Measurements from ENCODE around the gene ENHO.

ENHO gene

DNA sequence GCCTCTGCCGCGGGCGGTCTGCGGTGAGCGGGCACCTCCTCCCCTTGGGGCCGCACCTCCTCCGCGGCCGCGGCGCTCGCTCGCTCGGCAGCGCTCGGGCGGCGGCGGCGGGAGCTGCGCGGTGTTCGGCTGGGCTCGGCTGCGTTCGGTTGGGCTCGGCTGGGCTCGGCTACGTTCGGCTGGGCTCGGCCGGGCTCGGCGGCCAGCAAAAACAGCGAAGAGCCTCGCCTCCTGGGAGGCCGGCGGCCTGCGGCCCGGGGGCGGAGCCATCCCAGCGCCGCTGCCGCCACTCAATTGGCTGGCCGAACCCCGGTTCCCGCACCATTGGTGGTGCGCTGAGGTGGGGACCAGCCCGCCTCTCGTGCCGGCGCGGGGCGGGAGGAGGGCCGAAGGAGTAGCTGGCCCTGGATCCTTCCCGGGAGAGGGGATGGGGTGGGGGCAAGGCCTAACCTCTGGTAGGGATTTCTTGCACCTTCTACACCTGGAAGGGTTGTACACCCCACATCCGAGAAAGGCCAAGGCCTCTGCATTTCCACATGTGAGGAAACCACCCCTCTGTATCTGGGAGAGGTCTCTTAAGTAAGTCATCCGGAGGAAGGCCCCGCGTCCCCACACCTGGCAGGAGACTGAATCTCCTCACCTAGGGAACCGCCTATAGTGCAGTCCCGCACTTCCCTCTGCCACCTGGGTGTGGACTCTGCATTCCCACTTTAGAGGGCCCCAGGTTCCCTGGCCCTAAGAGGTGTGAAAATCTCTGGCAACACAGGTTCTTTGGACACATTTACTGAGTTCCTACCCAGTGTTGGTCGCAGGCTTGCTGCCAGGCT is at the start of gene ENHO:
Gene ENHO (minus strand): TSS at position 20 of the 827 bp plus-strand sequence. CDS start 1,295 bp downstream, outside the sequence.
- DNase-seq: peak; percentile 89

DNA sequence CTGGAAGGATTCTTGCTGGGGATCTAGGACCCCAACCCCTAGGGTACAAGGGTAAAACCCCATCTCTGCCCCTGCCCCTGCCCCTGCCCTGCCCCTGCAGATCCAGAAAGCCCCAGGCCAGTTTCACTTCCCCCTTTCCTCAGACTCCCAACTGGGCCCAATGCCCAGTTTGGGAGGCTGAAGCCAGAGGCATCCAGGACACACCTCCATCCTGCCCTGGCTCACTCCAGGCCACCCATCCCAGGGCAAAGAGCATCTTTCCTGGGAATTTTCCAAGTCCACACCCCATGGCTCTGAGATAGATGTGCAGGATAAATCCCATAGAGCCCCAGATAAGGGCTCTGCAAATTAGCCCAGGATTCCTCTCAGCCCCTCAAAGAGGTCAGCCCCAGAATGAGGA is 49.3 kb upstream of the ENHO start:
- DNase-seq: no peak

GRCh38 chr9:34571481-34571810 is 48.7 kb upstream of the ENHO start:
- no peak for DNase-seq

GRCh38 chr9:34570809-34571480 is 48.2 kb upstream of the ENHO start:
- no peak for DNase-seq

- DNase-seq: no peak
These were observed 47.6 kb upstream of the ENHO start for GRCh38 chr9:34570376-34570775.

GRCh38 chr9:34568774-34569173 is 46.0 kb upstream of the ENHO start:
- no peak for DNase-seq

DNA sequence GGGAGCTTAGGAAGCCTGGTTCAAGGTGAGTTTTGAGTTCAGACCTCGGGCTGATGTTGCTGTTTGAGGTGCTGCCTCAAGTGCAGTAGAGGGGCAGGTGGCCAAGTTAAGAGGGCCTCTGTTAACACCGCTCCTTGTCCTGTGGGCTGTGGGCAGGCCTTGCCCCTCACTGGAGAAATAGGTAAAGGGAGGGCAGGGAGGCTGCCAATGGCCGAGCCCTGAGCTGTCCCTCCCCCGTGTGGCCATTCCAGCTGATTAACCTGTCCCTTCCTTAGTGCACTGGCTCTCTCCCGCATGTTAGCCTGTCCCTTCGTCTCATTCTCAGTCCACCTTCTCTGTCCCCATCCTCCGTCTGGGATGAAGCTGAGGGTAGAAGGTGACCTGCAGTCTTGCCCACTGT is 45.3 kb upstream of the ENHO start:
- DNase-seq: no peak

DNA sequence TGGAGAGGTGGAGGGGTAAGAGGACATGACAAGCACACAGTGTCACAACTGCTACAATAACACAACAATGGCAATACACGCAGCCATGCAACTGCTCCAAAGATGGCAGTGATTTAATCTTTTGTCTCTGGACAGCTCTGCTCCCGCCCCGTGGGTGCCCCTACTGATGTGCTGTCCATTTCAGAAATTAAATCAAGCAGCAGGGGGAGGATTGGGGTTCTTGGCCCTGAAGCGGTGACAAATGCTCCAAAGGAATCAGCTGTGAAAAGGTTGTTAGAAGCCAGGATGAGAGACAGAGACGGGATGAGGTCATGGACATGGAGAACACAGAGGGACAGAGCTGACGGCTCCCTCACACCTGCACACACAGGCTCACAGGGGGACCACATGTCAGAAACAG is 44.2 kb upstream of the ENHO start:
- DNase-seq: no peak

GRCh38 chr9:34566322-34566721 is 43.5 kb upstream of the ENHO start:
- DNase-seq: no peak

GRCh38 chr9:34565856-34566255 is 43.1 kb upstream of the ENHO start:
- no peak for DNase-seq

GRCh38 chr9:34564617-34565016 is 41.8 kb upstream of the ENHO start:
- no peak for DNase-seq

DNA sequence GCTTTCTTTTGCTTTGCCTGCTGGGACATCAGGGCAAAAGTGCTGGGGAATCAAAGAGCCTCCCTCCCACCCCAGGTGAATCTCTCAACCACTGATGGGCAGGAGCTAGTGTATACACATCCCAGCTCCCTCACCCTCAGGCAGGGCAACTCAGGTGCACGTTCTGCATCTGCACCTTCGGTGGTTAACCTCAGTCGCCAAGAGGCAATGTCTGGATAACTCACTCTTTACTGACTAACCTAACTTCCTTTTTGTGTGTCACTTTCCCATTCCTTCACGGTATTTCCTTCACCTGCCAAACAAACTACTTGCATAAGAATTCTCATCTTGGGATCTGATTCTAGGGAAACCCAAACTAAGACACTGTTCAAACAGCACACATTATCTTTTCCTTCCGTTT is 40.5 kb upstream of the ENHO start:
- DNase-seq: no peak

GRCh38 chr9:34562135-34562745 is 39.5 kb upstream of the ENHO start:
- DNase-seq: peak; percentile 26

DNA sequence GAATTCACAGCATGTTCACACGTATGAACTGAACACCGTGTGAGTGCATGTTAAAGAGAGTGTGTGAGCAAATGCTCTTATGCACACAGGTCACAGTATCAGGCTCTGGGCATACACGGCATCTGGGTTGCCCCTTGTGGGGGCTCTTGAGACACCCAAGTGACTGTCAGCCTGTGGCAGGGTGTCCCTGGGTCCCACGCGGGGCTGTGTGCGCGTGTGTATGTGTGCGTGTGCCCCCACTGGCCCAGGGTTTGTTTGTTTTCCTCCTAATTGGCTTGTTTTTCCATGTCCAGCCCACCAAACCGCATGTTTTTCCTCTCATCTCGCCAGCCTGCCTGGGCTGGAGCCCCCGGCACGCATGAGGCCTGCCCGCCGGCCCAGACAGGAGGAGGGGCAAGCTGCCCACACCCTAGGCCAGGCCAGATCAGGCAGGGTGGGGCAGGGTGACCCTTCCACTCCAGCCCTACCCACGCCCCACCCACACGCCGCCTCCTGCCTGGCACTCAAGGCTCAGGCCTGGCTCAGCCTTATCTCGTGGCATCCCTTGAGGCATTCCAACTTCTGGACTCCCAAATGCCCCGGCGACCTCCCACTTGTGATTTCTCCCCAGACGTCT is 37.9 kb upstream of the ENHO start:
- DNase-seq: no peak

GRCh38 chr9:34559624-34560455 is 37.0 kb upstream of the ENHO start:
- DNase-seq: no peak

GRCh38 chr9:34558919-34559623 is 36.3 kb upstream of the ENHO start:
- DNase-seq: no peak

GRCh38 chr9:34558364-34558763 is 35.6 kb upstream of the ENHO start:
- no peak for DNase-seq

- no peak for DNase-seq
These were observed 34.9 kb upstream of the ENHO start for GRCh38 chr9:34557426-34558321.

DNA sequence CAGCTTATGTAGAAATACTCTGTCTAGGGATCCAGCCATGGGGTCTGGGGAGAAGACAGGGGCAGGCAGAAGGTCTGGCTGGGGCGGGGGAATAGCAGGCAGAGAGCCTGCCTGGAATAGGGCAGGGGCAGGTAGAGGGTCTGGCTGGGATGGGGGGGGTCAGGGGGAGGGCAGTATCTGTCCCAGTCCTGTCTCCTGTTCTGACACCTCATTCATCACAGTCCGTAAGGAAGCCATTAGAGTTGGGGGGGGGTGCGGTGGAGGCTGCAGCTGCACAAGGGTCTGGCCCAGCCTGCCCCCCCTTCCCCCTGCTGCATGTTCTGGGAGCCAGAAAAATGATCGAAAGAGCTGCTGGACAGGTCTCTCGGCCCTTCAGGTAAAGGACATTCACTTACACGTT is 34.2 kb upstream of the ENHO start:
- DNase-seq: no peak

- no peak for DNase-seq
These were observed 33.2 kb upstream of the ENHO start for GRCh38 chr9:34555936-34556525.

GRCh38 chr9:34555500-34555899 is 32.7 kb upstream of the ENHO start:
- no peak for DNase-seq

Data from activated naive CD4-positive, alpha-beta T cell treated with anti-CD3 and anti-CD28 coated beads, Interleukin-2, amount 50 U/mL, for 16 hours (primary cell).